NOMO-1 treated with DMSO at 0.1 percent for 48 hours (cell line): ENCODE data around the gene ST6GAL1.
"Not testable (repeated sequence)": the region's sequence is repeated elsewhere in the genome, so short reads cannot be mapped to it uniquely, and the experiment has no call there.

ENCODE experiments used
- DNase-seq: peaks from one replicate; lab custom pipeline; 2025; ENCODE audit not compliant: unreplicated experiment; lab: John Stamatoyannopoulos, UW

ST6GAL1 gene

GRCh38 chr3:187042346-187042745 lies 112.0 kb downstream of the ST6GAL1 start:
- peak; percentile 62 for DNase-seq

GRCh38 chr3:187042874-187043458 lies 112.6 kb downstream of the ST6GAL1 start:
- no peak for DNase-seq

GRCh38 chr3:187044206-187044605 lies 113.9 kb downstream of the ST6GAL1 start:
- DNase-seq, result peak; percentile 91

GRCh38 chr3:187044867-187045552 lies 114.7 kb downstream of the ST6GAL1 start:
- no peak for DNase-seq

- no peak for DNase-seq
These were observed 115.7 kb downstream of the ST6GAL1 start for GRCh38 chr3:187046033-187046432.

GRCh38 chr3:187049462-187050101 lies 119.3 kb downstream of the ST6GAL1 start:
- no peak for DNase-seq

- DNase-seq, result no peak
These were observed 120.7 kb downstream of the ST6GAL1 start for GRCh38 chr3:187051066-187051465.

- DNase-seq, result peak; percentile 63
These were observed 121.5 kb downstream of the ST6GAL1 start for GRCh38 chr3:187051724-187052366.

- DNase-seq, result not testable (repeated sequence)
These were observed 122.1 kb downstream of the ST6GAL1 start for GRCh38 chr3:187052427-187052826.

GRCh38 chr3:187054433-187054832 lies 124.1 kb downstream of the ST6GAL1 start:
- DNase-seq, result not testable (repeated sequence)

GRCh38 chr3:187057803-187058202 lies 127.5 kb downstream of the ST6GAL1 start:
- not testable (repeated sequence) for DNase-seq

- no peak for DNase-seq
These were observed 131.4 kb downstream of the ST6GAL1 start for GRCh38 chr3:187061748-187062147.

- peak; percentile 66 for DNase-seq
These were observed 132.3 kb downstream of the ST6GAL1 start for GRCh38 chr3:187062526-187063177.

GRCh38 chr3:187063286-187064121 lies 133.2 kb downstream of the ST6GAL1 start:
- DNase-seq, result no peak

GRCh38 chr3:187064210-187065115 lies 134.1 kb downstream of the ST6GAL1 start:
- peak; percentile 42 for DNase-seq

GRCh38 chr3:187066228-187066995 lies 136.1 kb downstream of the ST6GAL1 start:
- peak; percentile 41 for DNase-seq

- no peak for DNase-seq
These were observed 138.5 kb downstream of the ST6GAL1 start for GRCh38 chr3:187068787-187069186.

- no peak for DNase-seq
These were observed 139.7 kb downstream of the ST6GAL1 start for GRCh38 chr3:187069857-187070516.
